Hematopoietic multipotent progenitor cell treated with erythropoietin and hydrocortisone succinate and interleukin-3 and kit ligand, for 17 days (in vitro differentiated cells): ENCODE measurements around the gene CCDC73.
"Not testable (repeated sequence)": the region's sequence is repeated elsewhere in the genome, so short reads cannot be mapped to it uniquely, and the experiment has no call there.

ENCODE experiments used
- DNase-seq: peaks from one replicate; pipeline ENCODE4 v3.0.0-alpha.2; 2015; ENCODE audit warnings: low spot score

Gene CCDC73

GRCh38 chr11:32794439-32794838, at the start of gene CCDC73:
Gene CCDC73 (minus strand): TSS chr11:32794662. CDS start chr11:32760243, 34,419 bp downstream.
- no peak for DNase-seq

- no peak for DNase-seq
These were observed 49.1 kb upstream of the CCDC73 start for GRCh38 chr11:32843544-32843943.

GRCh38 chr11:32840587-32840986, 46.1 kb upstream of the CCDC73 start:
- DNase-seq = no peak

GRCh38 chr11:32839308-32839707, 44.8 kb upstream of the CCDC73 start:
- no peak for DNase-seq

- DNase-seq = no peak
These were observed 44.2 kb upstream of the CCDC73 start for GRCh38 chr11:32838505-32839274.

GRCh38 chr11:32836946-32837345, 42.5 kb upstream of the CCDC73 start:
- DNase-seq = no peak

- no peak for DNase-seq
These were observed 39.5 kb upstream of the CCDC73 start for GRCh38 chr11:32833921-32834320.

GRCh38 chr11:32831221-32831620, 36.8 kb upstream of the CCDC73 start:
- DNase-seq = no peak

- DNase-seq = no peak
These were observed 36.3 kb upstream of the CCDC73 start for GRCh38 chr11:32830796-32831195.

GRCh38 chr11:32830413-32830738, 35.9 kb upstream of the CCDC73 start:
- DNase-seq = no peak

- DNase-seq = no peak
These were observed 35.4 kb upstream of the CCDC73 start, which contains the start of gene PRRG4 for GRCh38 chr11:32829680-32830412. Gene PRRG4 (plus strand): TSS chr11:32829927. CDS start chr11:32830530, 603 bp downstream.

GRCh38 chr11:32829157-32829679, 34.8 kb upstream of the CCDC73 start:
- DNase-seq = no peak

GRCh38 chr11:32827276-32827675, 32.8 kb upstream of the CCDC73 start:
- DNase-seq = no peak

GRCh38 chr11:32826113-32826512, 31.7 kb upstream of the CCDC73 start:
- DNase-seq = no peak

GRCh38 chr11:32823617-32824016, 29.2 kb upstream of the CCDC73 start:
- DNase-seq = not testable (repeated sequence)

GRCh38 chr11:32821917-32822560, 27.6 kb upstream of the CCDC73 start:
- DNase-seq = no peak

- no peak for DNase-seq
These were observed 27.1 kb upstream of the CCDC73 start for GRCh38 chr11:32821517-32821916.

- DNase-seq = no peak
These were observed 26.0 kb upstream of the CCDC73 start for GRCh38 chr11:32820497-32820896.

- DNase-seq = no peak
These were observed 24.7 kb upstream of the CCDC73 start for GRCh38 chr11:32819187-32819586.

- no peak for DNase-seq
These were observed 23.4 kb upstream of the CCDC73 start for GRCh38 chr11:32817852-32818183.

- DNase-seq = no peak
These were observed 22.9 kb upstream of the CCDC73 start for GRCh38 chr11:32817181-32817851.

- peak; percentile 39 for DNase-seq
These were observed 14.9 kb upstream of the CCDC73 start for GRCh38 chr11:32809313-32809712.
